Activated CD8-positive, alpha-beta memory T cell treated with anti-CD3 and anti-CD28 coated beads, Interleukin-2, amount 50 U/mL, for 4 hours (primary cell): ENCODE data around the gene ASGR1.

ENCODE experiments used
- DNase-seq: peaks from one replicate; pipeline ENCODE4 v3.0.0-alpha.2; 2020

ASGR1 gene

GRCh38 chr17:7179317-7180254, at the start of gene ASGR1:
Gene ASGR1 (minus strand): TSS chr17:7179370. CDS start chr17:7178563, 807 bp downstream.
- DNase-seq, result no peak

GRCh38 chr17:7228920-7229319, 49.8 kb upstream of the ASGR1 start:
- DNase-seq, result no peak

- DNase-seq, result no peak
Observed at GRCh38 chr17:7226721-7227710, 47.8 kb upstream of the ASGR1 start.

GRCh38 chr17:7225711-7226331, 46.7 kb upstream of the ASGR1 start:
- DNase-seq, result no peak

- DNase-seq, result no peak
Observed at GRCh38 chr17:7224661-7225111, 45.5 kb upstream of the ASGR1 start.

- no peak for DNase-seq
Observed at GRCh38 chr17:7224110-7224509, 44.9 kb upstream of the ASGR1 start.

GRCh38 chr17:7223375-7223774, 44.2 kb upstream of the ASGR1 start:
- no peak for DNase-seq

- no peak for DNase-seq
Observed at GRCh38 chr17:7222972-7223292, 43.8 kb upstream of the ASGR1 start.

GRCh38 chr17:7222093-7222971, 43.2 kb upstream of the ASGR1 start:
- no peak for DNase-seq

- no peak for DNase-seq
Observed at GRCh38 chr17:7221278-7222092, 42.3 kb upstream of the ASGR1 start.

- DNase-seq, result peak; percentile 63
Observed at GRCh38 chr17:7220593-7221277, 41.6 kb upstream of the ASGR1 start.

- DNase-seq, result peak; percentile 84
Observed at GRCh38 chr17:7219812-7220592, 40.8 kb upstream of the ASGR1 start, which contains the start of the genes ACADVL and DLG4. Gene ACADVL (plus strand): TSS chr17:7219938. CDS start chr17:7219985, 47 bp downstream. Gene DLG4 (minus strand): TSS chr17:7219836.

- DNase-seq, result no peak
Observed at GRCh38 chr17:7219229-7219811, 40.1 kb upstream of the ASGR1 start.

GRCh38 chr17:7218758-7219157, 39.6 kb upstream of the ASGR1 start:
- DNase-seq, result no peak

- no peak for DNase-seq
Observed at GRCh38 chr17:7218166-7218565, 39.0 kb upstream of the ASGR1 start.

- no peak for DNase-seq
Observed at GRCh38 chr17:7217113-7217987, 38.2 kb upstream of the ASGR1 start.

- DNase-seq, result no peak
Observed at GRCh38 chr17:7216242-7217112, 37.3 kb upstream of the ASGR1 start.
